ENCODE measurements around the gene EYA2. TPM values are rescaled to one million over a fixed set of nuclear protein-coding genes. Genes with fewer than 3 reads are reported as not detected.
"Not testable (repeated sequence)": the region's sequence is repeated elsewhere in the genome, so short reads cannot be mapped to it uniquely, and the experiment has no call there.

Gene EYA2
- total and polyA plus RNA-seq, 4 donors = 1.2 to 10.9 (median 6.7) TPM

DNA sequence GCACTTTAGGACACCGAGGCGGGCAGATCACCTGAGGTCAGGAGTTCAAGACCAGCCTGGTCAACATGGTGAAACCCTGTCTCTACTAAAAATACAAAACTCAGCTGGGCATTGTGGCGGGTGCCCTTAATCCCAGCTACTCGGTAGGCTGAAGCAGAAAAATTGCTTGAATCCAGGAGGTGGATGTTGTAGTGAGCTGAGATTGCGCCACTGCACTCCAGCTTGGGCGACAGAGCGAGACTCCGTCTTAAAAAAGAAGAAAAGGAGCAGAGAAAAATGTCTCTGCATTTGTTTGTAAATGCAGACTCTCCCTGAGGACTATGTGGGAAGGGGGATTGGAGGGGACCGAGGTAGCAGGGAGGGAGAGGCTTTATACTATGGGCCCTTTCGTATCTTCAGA, 311.9 kb downstream of the EYA2 start:
- not testable (repeated sequence) for H3K4me3 ChIP-seq (ENCODE audit: low read length in 2 of 2); DNase-seq; ATAC-seq (ENCODE audit: low FRiP score); H3K4me1 ChIP-seq (ENCODE audit: control insufficient read depth in 1 of 2, insufficient read depth in 2 of 2, low read length in 2 of 2); H3K36me3 ChIP-seq (ENCODE audit: control insufficient read depth in 1 of 2, insufficient read depth in 2 of 2, low read length in 1 of 2); H3K9me3 ChIP-seq (ENCODE audit: control insufficient read depth, low read length); H3K27me3 ChIP-seq (ENCODE audit: control insufficient read depth in 1 of 2, insufficient read depth in 2 of 2, low read length in 1 of 2); H3K27ac ChIP-seq (ENCODE audit: low read depth in 1 of 2, low read length in 2 of 2)
- 87 to 92% methylated on average over 10 of the region's 10 CpGs for WGBS, 2 donors
- intact Hi-C loops (cut with DNase I) = loop anchor here in 1 of 2 donors (5.0 to 10.0 kb wide), 3 partner anchors 66 to 1418 kb away; no protein-coding TSS in a partner anchor

DNA sequence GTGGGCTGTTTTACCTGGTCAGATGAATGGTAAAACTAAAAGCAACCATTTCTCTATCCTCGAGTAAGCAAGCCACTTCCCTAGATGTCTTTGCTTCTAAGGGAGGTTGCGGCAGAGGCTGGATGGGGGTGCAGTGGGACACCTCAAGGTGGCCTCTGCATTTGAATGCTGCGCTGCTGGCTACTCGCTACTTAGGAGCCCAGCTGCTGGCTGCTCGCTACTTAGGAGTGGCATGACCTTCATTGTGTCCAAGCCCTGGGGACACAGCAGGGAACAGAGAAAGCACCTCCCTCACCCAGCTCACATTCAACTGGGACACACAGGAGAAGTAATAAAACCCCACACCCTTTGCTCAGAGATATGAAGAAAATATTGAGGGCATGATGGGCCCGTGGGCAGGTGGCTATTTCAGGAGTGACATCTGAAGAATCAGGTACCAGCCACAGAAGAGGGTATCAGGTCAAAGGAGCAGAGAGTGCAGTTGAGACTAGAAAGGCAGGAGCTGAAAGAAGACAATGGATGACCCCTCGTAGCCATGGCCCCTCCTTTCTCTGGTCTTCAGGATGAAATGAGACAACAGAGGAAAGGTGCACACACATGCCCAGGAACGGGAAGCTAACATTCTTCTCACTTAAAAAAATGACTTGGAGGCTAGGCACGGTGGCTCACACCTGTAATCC, 312.5 kb downstream of the EYA2 start:
- intact Hi-C loops (cut with DNase I) = loop anchor here in 1 of 2 donors (5.0 to 10.0 kb wide), 3 partner anchors 65 to 1418 kb away; no protein-coding TSS in a partner anchor
- peaks cover 3 to 6% of the 10 kb centered on the region in 2 donors for H3K36me3 ChIP-seq (ENCODE audit: control insufficient read depth in 1 of 2, insufficient read depth in 2 of 2, low read length in 1 of 2)
- H3K27ac ChIP-seq (ENCODE audit: low read depth in 1 of 2, low read length in 2 of 2) = no peak overlapping the region
- H3K27me3 ChIP-seq (ENCODE audit: control insufficient read depth in 1 of 2, insufficient read depth in 2 of 2, low read length in 1 of 2) = no peaks in the 10 kb centered on the region
- DNase-seq (no peak), ATAC-seq (ENCODE audit: low FRiP score) (no peak)
- H3K4me3 ChIP-seq (ENCODE audit: low read length in 2 of 2) = no peak overlapping the region
- 85 to 92% methylated on average over 9 of the region's 9 CpGs for WGBS, 2 donors
- no peaks in the 10 kb centered on the region for H3K4me1 ChIP-seq (ENCODE audit: control insufficient read depth in 1 of 2, insufficient read depth in 2 of 2, low read length in 2 of 2)
- H3K9me3 ChIP-seq (ENCODE audit: control insufficient read depth, low read length) = no peaks in the 10 kb centered on the region

DNA sequence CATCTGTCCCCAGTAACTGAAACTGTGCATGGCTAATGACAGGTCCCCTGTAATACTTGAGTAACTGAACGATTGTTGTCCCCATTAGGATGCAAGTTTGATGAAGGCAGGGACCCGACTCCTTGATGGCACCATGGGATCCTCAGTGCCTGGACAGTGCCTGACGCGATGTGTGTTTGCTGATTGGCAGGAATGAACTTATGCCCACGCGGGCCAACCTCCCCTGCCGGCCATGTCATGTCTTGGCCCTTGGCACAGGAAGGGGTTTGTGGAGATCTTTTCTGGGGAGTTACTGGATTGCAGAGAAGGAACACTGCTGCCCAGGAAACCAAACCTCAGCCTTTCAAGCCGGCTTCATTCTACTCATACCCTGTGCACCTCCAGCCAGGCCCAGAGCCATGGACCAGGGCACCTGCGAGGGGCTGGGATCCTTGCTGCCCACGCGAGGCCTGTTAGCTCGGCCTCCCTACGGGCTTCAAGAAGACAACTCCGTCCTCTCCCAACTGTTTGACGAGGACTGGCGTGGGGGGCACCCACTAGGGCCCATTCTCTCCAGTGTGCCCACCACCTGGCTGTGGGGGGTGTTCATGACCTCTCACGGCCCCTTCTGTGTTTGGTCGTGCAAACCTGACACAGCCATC, 314.0 kb downstream of the EYA2 start:
- Histone ChIP-seq H3K36me3 (ENCODE audit: control insufficient read depth in 1 of 2, insufficient read depth in 2 of 2, low read length in 1 of 2) (peaks cover 3 to 8% of the 10 kb centered on the region in 2 donors), H3K27me3 (ENCODE audit: control insufficient read depth in 1 of 2, insufficient read depth in 2 of 2, low read length in 1 of 2) (no peaks in the 10 kb centered on the region), H3K9me3 (ENCODE audit: control insufficient read depth, low read length) (no peaks in the 10 kb centered on the region), H3K27ac (ENCODE audit: low read depth in 1 of 2, low read length in 2 of 2) (no peak overlapping the region), H3K4me1 (ENCODE audit: control insufficient read depth in 1 of 2, insufficient read depth in 2 of 2, low read length in 2 of 2) (no peaks in the 10 kb centered on the region), H3K4me3 (ENCODE audit: low read length in 2 of 2) (no peak overlapping the region)
- no peak for ATAC-seq (ENCODE audit: low FRiP score)
- no peak for DNase-seq
- 91 to 92% methylated on average over 18 of the region's 18 CpGs for WGBS, 2 donors
- intact Hi-C loops (cut with DNase I) = loop anchor here in 1 of 2 donors (5.0 to 10.0 kb wide), 3 partner anchors 64 to 1416 kb away; no protein-coding TSS in a partner anchor

DNA sequence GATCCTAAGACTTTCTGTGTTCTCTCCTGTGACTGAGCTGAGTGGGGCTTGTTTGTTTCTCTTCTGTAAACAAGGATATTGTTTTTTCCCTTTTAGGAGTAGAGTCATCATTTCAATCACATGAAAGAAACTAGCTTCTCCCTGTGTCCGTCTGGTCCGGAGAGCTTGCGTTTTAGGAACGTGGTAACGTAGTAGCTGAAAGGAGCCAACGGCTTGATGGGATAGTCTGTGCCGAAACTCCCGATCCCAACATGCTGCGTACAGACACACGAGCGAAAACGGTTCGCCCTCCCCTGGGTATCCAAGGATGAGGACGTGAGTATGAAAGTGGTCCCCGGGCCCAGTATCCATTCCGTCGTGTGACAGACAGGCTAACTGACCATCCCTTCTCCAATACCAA, 315.3 kb downstream of the EYA2 start:
- intact Hi-C loops (cut with DNase I) = loop anchor here in 1 of 2 donors (5.0 to 10.0 kb wide), 3 partner anchors 62 to 1415 kb away; no protein-coding TSS in a partner anchor
- ATAC-seq (ENCODE audit: low FRiP score) (no peak), DNase-seq (no peak)
- Histone ChIP-seq H3K4me1 (ENCODE audit: control insufficient read depth in 1 of 2, insufficient read depth in 2 of 2, low read length in 2 of 2) (no peaks in the 10 kb centered on the region), H3K27me3 (ENCODE audit: control insufficient read depth in 1 of 2, insufficient read depth in 2 of 2, low read length in 1 of 2) (no peaks in the 10 kb centered on the region), H3K9me3 (ENCODE audit: control insufficient read depth, low read length) (no peaks in the 10 kb centered on the region), H3K4me3 (ENCODE audit: low read length in 2 of 2) (no peak overlapping the region), H3K36me3 (ENCODE audit: control insufficient read depth in 1 of 2, insufficient read depth in 2 of 2, low read length in 1 of 2) (peaks cover 3 to 10% of the 10 kb centered on the region in 2 donors), H3K27ac (ENCODE audit: low read depth in 1 of 2, low read length in 2 of 2) (no peak overlapping the region)
- WGBS, 2 donors = 91 to 93% methylated on average over 17 of the region's 17 CpGs

DNA sequence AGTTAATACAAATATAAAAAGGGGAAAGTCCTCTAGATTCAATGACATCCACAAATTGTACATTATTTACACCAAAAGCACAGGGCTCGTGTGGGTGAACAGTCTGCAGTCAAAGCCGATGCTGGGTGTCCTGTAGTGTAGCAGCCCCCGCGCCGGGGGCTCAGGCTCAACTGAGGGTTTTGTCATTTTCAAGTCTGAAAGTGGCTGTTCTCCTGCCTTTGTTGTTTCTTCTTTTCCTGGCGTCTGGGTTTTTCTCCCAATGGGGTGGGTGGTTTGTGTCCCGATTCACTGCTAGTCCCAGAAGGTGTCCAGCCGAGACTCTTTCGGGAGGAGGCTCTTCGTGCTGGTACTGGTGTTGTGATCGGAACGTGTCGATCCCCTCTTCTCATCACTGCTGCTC, 315.8 kb downstream of the EYA2 start:
- Histone ChIP-seq H3K4me3 (ENCODE audit: low read length in 2 of 2) (no peak overlapping the region), H3K27ac (ENCODE audit: low read depth in 1 of 2, low read length in 2 of 2) (no peak overlapping the region), H3K9me3 (ENCODE audit: control insufficient read depth, low read length) (no peaks in the 10 kb centered on the region), H3K27me3 (ENCODE audit: control insufficient read depth in 1 of 2, insufficient read depth in 2 of 2, low read length in 1 of 2) (no peaks in the 10 kb centered on the region), H3K36me3 (ENCODE audit: control insufficient read depth in 1 of 2, insufficient read depth in 2 of 2, low read length in 1 of 2) (peaks cover 3 to 10% of the 10 kb centered on the region in 2 donors), H3K4me1 (ENCODE audit: control insufficient read depth in 1 of 2, insufficient read depth in 2 of 2, low read length in 2 of 2) (no peaks in the 10 kb centered on the region)
- intact Hi-C loops (cut with DNase I) = no loop called here
- DNase-seq = no peak
- ATAC-seq (ENCODE audit: low FRiP score) = no peak
- WGBS, 2 donors = 93 to 94% methylated on average over 13 of the region's 13 CpGs

DNA sequence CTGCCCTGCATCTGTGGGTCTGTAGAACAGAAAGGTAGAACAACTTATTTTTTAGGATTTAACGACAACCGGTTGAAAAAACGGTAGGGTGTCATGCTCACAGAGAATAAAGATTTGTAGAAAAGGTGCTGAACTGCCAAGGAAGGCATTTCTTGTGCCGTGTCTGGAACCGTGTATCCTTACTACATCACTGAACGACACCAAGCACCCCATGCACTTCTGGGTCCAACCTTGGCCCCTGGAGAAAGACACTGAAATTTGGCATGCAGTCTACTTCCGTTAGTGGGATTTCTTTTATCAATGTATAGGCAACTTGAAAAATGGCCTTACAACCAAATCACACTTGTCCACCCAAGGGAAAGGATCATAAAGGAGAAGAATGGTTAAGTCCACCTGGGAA, 316.4 kb downstream of the EYA2 start:
- DNase-seq (no peak), ATAC-seq (ENCODE audit: low FRiP score) (no peak)
- H3K36me3 ChIP-seq (ENCODE audit: control insufficient read depth in 1 of 2, insufficient read depth in 2 of 2, low read length in 1 of 2) = peaks cover 3 to 12% of the 10 kb centered on the region in 2 donors
- no peak overlapping the region for H3K27ac ChIP-seq (ENCODE audit: low read depth in 1 of 2, low read length in 2 of 2)
- no peaks in the 10 kb centered on the region for H3K27me3 ChIP-seq (ENCODE audit: control insufficient read depth in 1 of 2, insufficient read depth in 2 of 2, low read length in 1 of 2)
- H3K4me1 ChIP-seq (ENCODE audit: control insufficient read depth in 1 of 2, insufficient read depth in 2 of 2, low read length in 2 of 2) = no peaks in the 10 kb centered on the region
- H3K9me3 ChIP-seq (ENCODE audit: control insufficient read depth, low read length) = no peaks in the 10 kb centered on the region
- 93 to 94% methylated on average over 7 of the region's 7 CpGs for WGBS, 2 donors
- intact Hi-C loops (cut with DNase I) = no loop called here
- no peak overlapping the region for H3K4me3 ChIP-seq (ENCODE audit: low read length in 2 of 2)

DNA sequence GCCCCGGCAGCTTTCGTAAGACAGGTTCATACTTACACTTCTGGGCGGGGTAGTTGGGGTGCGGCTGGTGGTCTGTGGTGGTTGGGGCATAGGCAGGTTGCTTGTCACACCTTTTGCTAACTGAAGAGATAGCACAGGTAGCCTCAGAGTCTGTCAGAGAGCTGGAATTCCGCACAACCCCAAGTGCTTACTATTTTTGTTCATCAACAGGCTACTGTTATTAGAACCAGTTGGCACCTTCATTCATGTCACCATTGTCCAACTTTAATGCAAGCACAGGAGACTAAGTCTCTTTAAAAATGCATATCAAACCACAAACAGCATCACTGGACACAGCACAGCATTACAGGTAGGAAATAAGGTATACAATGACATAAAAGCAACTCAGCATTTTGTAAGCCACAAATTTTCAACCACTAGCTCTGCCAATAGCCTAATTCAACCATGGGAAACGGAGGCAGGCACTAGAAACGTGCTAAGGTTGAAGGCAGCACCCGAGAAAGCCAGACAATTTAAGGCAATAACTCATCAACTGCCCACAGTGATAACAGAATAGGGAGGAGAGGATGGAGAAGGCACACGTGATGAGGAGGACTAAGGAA, 318.1 kb downstream of the EYA2 start:
- no peak for DNase-seq
- Histone ChIP-seq H3K4me3 (ENCODE audit: low read length in 2 of 2) (no peak overlapping the region), H3K27ac (ENCODE audit: low read depth in 1 of 2, low read length in 2 of 2) (no peak overlapping the region), H3K36me3 (ENCODE audit: control insufficient read depth in 1 of 2, insufficient read depth in 2 of 2, low read length in 1 of 2) (peaks cover 3 to 14% of the 10 kb centered on the region in 2 donors), H3K4me1 (ENCODE audit: control insufficient read depth in 1 of 2, insufficient read depth in 2 of 2, low read length in 2 of 2) (no peaks in the 10 kb centered on the region), H3K9me3 (ENCODE audit: control insufficient read depth, low read length) (no peaks in the 10 kb centered on the region), H3K27me3 (ENCODE audit: control insufficient read depth in 1 of 2, insufficient read depth in 2 of 2, low read length in 1 of 2) (no peaks in the 10 kb centered on the region)
- WGBS, 2 donors = 91 to 95% methylated on average over 9 of the region's 9 CpGs
- intact Hi-C loops (cut with DNase I) = no loop called here
- ATAC-seq (ENCODE audit: low FRiP score) = no peak

DNA sequence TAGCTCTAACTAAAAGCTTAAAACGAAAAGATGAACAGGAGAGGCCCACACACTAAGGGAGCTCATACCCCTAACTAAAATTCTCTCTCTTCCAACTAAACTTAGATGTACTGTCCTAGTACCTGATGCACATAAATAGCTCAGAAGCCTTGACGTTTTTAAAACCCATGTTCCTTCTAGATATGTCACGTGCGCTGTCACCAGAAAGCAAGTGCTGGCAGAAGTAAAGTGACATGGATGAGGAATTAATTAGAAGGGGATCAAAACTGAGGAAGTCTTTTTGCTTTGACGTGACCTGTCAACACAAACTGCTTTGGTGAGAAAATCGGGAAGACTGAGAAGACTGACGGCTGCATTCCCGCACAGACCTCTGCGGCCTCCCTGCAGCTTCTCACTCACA, 319.3 kb downstream of the EYA2 start:
- Histone ChIP-seq H3K9me3 (ENCODE audit: control insufficient read depth, low read length) (no peaks in the 10 kb centered on the region), H3K4me3 (ENCODE audit: low read length in 2 of 2) (no peak overlapping the region), H3K36me3 (ENCODE audit: control insufficient read depth in 1 of 2, insufficient read depth in 2 of 2, low read length in 1 of 2) (peaks cover 3 to 12% of the 10 kb centered on the region in 2 donors), H3K27me3 (ENCODE audit: control insufficient read depth in 1 of 2, insufficient read depth in 2 of 2, low read length in 1 of 2) (no peaks in the 10 kb centered on the region), H3K4me1 (ENCODE audit: control insufficient read depth in 1 of 2, insufficient read depth in 2 of 2, low read length in 2 of 2) (no peaks in the 10 kb centered on the region), H3K27ac (ENCODE audit: low read depth in 1 of 2, low read length in 2 of 2) (no peak overlapping the region)
- intact Hi-C loops (cut with DNase I) = no loop called here
- ATAC-seq (ENCODE audit: low FRiP score) = no peak
- no peak for DNase-seq
- 78 to 88% methylated on average over 9 of the region's 9 CpGs for WGBS, 2 donors

Measured in aorta (tissue), 5 donors.